ENCODE measurements around the gene ACADS. TPM values are rescaled to one million over a fixed set of nuclear protein-coding genes. Genes with fewer than 3 reads are reported as not detected.
A peak's percentile ranks its signal among the peaks of the same experiment; 100 is the strongest.

The ACADS gene
- total and polyA plus RNA-seq, 2 experiments from 2014 or later = 53.5 to 66.8 TPM

DNA sequence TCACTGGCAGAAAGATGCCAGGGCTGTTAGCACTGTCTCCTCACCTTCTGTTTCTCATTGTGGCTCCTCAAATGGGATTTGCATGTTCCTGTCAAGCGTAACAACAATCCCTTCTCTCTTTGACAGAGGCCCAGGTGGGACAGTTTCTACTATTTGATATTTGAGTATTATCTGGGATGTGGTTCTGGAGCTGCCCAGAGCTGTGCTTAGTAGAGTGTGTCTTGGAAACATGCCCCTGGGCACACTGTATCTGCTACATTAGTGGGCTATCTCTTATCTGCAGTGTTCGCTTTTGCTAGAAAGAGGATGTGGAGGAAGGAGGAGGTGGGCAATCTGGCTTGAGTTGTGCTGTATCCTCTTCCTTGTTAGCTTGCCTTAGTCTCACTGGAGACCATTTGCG, 3.8 kb upstream of the ACADS start:
- TF ChIP-seq EZH2phosphoT487 (IDR thresholded peaks at IDR 0.05; ENCODE audit: low read depth, severe bottlenecking, unreplicated experiment) = no peak
- Histone ChIP-seq H3K36me3 (replicated peaks; ENCODE audit: insufficient read depth, low read depth) (no peaks in the 10 kb centered on the region), H3K4me1 (ENCODE audit: insufficient read depth) (peaks cover 26% of the 10 kb centered on the region)

DNA sequence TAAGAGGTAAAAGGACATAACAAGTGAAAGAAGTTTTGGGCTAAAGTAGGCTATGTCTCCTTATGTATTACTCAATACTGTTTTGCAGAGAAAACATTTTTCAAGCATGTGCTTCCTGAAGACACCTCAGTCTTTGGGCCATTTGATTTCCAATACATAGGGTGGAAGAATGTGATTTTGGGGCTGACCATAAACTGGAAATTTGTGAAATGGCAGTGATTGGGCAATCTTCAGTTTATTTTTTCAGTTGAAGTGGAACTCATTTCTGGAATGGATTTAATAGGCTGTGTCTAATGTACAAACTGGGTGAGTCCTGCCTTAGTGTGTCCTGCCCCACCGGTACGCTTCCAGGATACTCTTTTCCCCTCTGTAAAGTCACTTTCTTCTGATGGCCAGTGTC, 2.8 kb upstream of the ACADS start:
- no peaks in the 10 kb centered on the region for H3K9me2 ChIP-seq (replicated peaks; ENCODE audit: insufficient read depth)
- no peak for DNase-seq (ENCODE audit: low spot score)
- H4K20me1 ChIP-seq (ENCODE audit: insufficient read depth, poor library complexity, severe bottlenecking) = no peaks in the 10 kb centered on the region
- H3K4me1 ChIP-seq (ENCODE audit: insufficient read depth) = peaks cover 26% of the 10 kb centered on the region
- H3K27ac ChIP-seq = no peak overlapping the region
- no peak overlapping the region for H2AFZ ChIP-seq
- no peaks in the 10 kb centered on the region for H3K36me3 ChIP-seq (replicated peaks; ENCODE audit: insufficient read depth, low read depth)
- H3K27me3 ChIP-seq = no peaks in the 10 kb centered on the region
- no peak overlapping the region for H3K4me3 ChIP-seq
- WGBS (ENCODE audit: low lambda C conversion rate, missing lambda C conversion rate) = 96% methylated on average over 2 of the region's 2 CpGs
- H3K4me2 ChIP-seq = no peak overlapping the region
- no peak for TF ChIP-seq EZH2phosphoT487 (IDR thresholded peaks at IDR 0.05; ENCODE audit: low read depth, severe bottlenecking, unreplicated experiment)
- no peak for TF ChIP-seq EZH2 (IDR thresholded peaks at IDR 0.05; ENCODE audit: borderline replicate concordance)
- TF ChIP-seq, protein P1, sequence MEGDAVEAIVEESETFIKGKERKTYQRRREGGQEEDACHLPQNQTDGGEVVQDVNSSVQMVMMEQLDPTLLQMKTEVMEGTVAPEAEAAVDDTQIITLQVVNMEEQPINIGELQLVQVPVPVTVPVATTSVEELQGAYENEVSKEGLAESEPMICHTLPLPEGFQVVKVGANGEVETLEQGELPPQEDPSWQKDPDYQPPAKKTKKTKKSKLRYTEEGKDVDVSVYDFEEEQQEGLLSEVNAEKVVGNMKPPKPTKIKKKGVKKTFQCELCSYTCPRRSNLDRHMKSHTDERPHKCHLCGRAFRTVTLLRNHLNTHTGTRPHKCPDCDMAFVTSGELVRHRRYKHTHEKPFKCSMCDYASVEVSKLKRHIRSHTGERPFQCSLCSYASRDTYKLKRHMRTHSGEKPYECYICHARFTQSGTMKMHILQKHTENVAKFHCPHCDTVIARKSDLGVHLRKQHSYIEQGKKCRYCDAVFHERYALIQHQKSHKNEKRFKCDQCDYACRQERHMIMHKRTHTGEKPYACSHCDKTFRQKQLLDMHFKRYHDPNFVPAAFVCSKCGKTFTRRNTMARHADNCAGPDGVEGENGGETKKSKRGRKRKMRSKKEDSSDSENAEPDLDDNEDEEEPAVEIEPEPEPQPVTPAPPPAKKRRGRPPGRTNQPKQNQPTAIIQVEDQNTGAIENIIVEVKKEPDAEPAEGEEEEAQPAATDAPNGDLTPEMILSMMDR (IDR thresholded peaks at IDR 0.05; ENCODE audit: poor library complexity) = no peak
- peaks cover 17% of the 10 kb centered on the region for H3K79me2 ChIP-seq
- no peaks in the 10 kb centered on the region for H3K9me3 ChIP-seq (ENCODE audit: low read depth)

More for the DNA sequence above, 3.8 kb upstream of the ACADS start:
- Histone ChIP-seq H2AFZ (no peak overlapping the region), H3K79me2 (peaks cover 24% of the 10 kb centered on the region), H3K4me2 (no peak overlapping the region), H3K9me3 (ENCODE audit: low read depth) (no peaks in the 10 kb centered on the region), H3K27me3 (no peaks in the 10 kb centered on the region), H3K4me3 (no peak overlapping the region), H3K27ac (no peak overlapping the region), H4K20me1 (ENCODE audit: insufficient read depth, poor library complexity, severe bottlenecking) (no peaks in the 10 kb centered on the region), H3K9me2 (replicated peaks; ENCODE audit: insufficient read depth) (no peaks in the 10 kb centered on the region)
- WGBS (ENCODE audit: low lambda C conversion rate, missing lambda C conversion rate) = 89% methylated on average over 3 of the region's 3 CpGs
- no peak for DNase-seq (ENCODE audit: low spot score)

DNA sequence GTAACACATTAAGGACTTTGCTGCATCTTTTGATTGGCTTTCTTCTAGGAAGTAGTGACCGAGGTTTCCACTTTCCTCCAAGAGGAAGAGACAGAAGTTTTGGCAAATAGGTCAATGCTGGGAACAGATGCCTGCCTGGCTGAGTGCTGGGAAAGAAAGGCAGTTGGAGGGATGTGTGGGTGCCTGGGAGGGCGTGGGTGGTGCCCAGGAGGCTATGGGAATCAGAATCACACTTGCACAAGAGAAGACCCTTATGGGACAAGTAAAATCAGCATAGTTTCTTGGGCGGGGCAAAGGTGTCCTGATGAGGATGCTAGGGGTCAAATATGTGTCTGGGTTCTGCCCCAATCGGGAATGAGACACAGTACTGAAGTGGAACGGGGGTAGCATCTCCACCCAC, 906 bp upstream of the ACADS start:
- peaks cover 17% of the 10 kb centered on the region for H3K79me2 ChIP-seq
- DNase-seq (ENCODE audit: low spot score) = no peak
- H3K4me3 ChIP-seq = no peak overlapping the region
- H2AFZ ChIP-seq = no peak overlapping the region
- peaks cover 21% of the 10 kb centered on the region for H3K4me1 ChIP-seq (ENCODE audit: insufficient read depth)
- no peaks in the 10 kb centered on the region for H3K36me3 ChIP-seq (replicated peaks; ENCODE audit: insufficient read depth, low read depth)
- TF ChIP-seq, protein P1 (IDR thresholded peaks at IDR 0.05; ENCODE audit: poor library complexity) = no peak
- no peak for TF ChIP-seq EZH2 (IDR thresholded peaks at IDR 0.05; ENCODE audit: borderline replicate concordance)
- TF ChIP-seq EZH2phosphoT487 (IDR thresholded peaks at IDR 0.05; ENCODE audit: low read depth, severe bottlenecking, unreplicated experiment) = no peak
- H4K20me1 ChIP-seq (ENCODE audit: insufficient read depth, poor library complexity, severe bottlenecking) = no peaks in the 10 kb centered on the region
- H3K9me2 ChIP-seq (replicated peaks; ENCODE audit: insufficient read depth) = no peaks in the 10 kb centered on the region
- H3K27me3 ChIP-seq = no peaks in the 10 kb centered on the region
- H3K9me3 ChIP-seq (ENCODE audit: low read depth) = no peaks in the 10 kb centered on the region
- peak overlapping the region; percentile 92 for H3K4me2 ChIP-seq
- WGBS (ENCODE audit: low lambda C conversion rate, missing lambda C conversion rate) = 77% methylated on average over 5 of the region's 5 CpGs
- H3K27ac ChIP-seq = no peak overlapping the region

DNA sequence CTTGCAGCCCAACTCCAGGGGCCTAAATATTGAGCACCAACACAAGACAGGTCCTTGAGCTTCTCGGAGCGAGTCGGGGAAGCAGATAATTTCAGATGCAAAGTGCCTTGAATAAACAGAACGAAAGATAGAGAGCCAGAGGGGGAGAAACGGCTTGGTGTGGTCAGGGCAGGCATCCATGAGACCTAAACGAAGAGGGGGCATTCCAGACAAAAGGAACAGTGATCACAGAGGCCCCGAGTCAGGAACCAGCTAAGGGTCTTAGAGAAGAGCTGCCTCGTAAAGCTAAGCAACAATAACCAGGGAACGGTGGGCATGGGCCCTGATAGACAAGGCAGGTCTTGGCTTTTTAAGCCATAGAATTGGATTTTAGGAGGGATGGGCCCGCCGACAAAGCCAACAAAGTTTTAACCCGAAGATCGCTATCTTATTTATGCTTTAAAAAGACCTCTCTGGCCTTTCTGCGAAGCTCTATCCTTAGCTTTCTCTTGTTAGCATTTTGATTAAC, 421 bp upstream of the ACADS start:
- Histone ChIP-seq H3K9me3 (ENCODE audit: low read depth) (no peaks in the 10 kb centered on the region), H3K4me1 (ENCODE audit: insufficient read depth) (peaks cover 16% of the 10 kb centered on the region), H2AFZ (peak overlapping the region; percentile 92), H3K36me3 (replicated peaks; ENCODE audit: insufficient read depth, low read depth) (no peaks in the 10 kb centered on the region), H3K9me2 (replicated peaks; ENCODE audit: insufficient read depth) (no peaks in the 10 kb centered on the region), H3K79me2 (peaks cover 17% of the 10 kb centered on the region), H3K27ac (peak overlapping the region; percentile 74), H4K20me1 (ENCODE audit: insufficient read depth, poor library complexity, severe bottlenecking) (no peaks in the 10 kb centered on the region), H3K27me3 (no peaks in the 10 kb centered on the region), H3K4me3 (peak overlapping the region; percentile 50), H3K4me2 (peak overlapping the region; percentile 92)
- TF ChIP-seq EZH2 (IDR thresholded peaks at IDR 0.05; ENCODE audit: borderline replicate concordance) = no peak
- TF ChIP-seq, protein P1 (IDR thresholded peaks at IDR 0.05; ENCODE audit: poor library complexity) = no peak
- TF ChIP-seq EZH2phosphoT487 (IDR thresholded peaks at IDR 0.05; ENCODE audit: low read depth, severe bottlenecking, unreplicated experiment) = no peak
- no peak for DNase-seq (ENCODE audit: low spot score)
- 14% methylated on average over 14 of the region's 14 CpGs for WGBS (ENCODE audit: low lambda C conversion rate, missing lambda C conversion rate)

Data from hepatocyte (in vitro differentiated cells).